ENCODE data around the gene EIF5A. TPM values are rescaled to one million over a fixed set of nuclear protein-coding genes. Genes with fewer than 3 reads are reported as not detected.

Gene EIF5A
- total and polyA plus RNA-seq, 9 of the 15 experiments (the other 6 are each of a cell fraction or from before 2014, with no cell fraction given) = 22.9 to 1,163 (median 772) TPM

DNA sequence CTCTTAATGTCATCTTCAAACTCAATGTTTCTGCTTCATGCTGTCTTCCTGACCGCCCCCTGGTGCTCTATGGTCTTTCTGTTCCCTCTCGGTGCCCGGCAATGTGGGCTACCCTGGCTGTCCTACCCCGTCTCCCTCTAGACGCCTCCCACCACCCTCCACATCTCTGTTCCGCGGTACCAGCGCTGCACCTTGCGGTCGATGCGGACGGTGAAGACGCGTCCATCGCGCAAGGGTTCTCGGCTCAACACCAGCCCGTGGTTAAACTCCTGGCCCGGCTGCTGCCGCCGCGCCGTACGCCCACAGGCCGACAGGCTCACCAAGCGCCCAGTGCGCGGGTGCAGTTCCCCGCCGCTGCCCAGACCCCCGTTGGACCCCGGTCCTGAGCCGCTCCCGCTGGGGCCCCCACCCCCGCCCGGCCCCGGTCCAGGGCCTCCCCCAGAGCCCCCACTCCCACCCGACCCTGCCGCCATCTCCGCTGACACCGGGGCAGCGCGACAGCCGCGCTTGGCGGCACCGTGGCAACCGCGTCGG is 21.5 kb downstream of the EIF5A start, which contains the start of gene NEURL4 (continued):
- TF ChIP-seq UBTF (IDR thresholded peaks at IDR 0.05; ENCODE audit: borderline replicate concordance in 1 of 2, low read depth in 2 of 2, low read length in 2 of 2) (0 out of 4 replicates have a peak, but pooled peaks of 1 of the 2 experiments have one; percentile 46), ETV5 (CRISPR knock-in tag; IDR thresholded peaks at IDR 0.05; ENCODE audit: low read depth) (no peak), ZNF639 (CRISPR knock-in tag; conservative IDR thresholded peaks at IDR 0.05 in 1 of 2, IDR thresholded peaks at IDR 0.05 in 1 of 2) (no peak), SP2 (IDR thresholded peaks at IDR 0.05; ENCODE audit: extremely low read depth, low read depth, low read length, poor library complexity, severe bottlenecking) (no peak), TEAD1 (CRISPR knock-in tag; IDR thresholded peaks at IDR 0.05) (0 out of 4 replicates have a peak, but pooled peaks of 1 of the 2 experiments have one; percentile 9), E2F6 (IDR thresholded peaks at IDR 0.05; ENCODE audit: borderline replicate concordance in 1 of 2, extremely low read depth in 1 of 2, insufficient read depth in 1 of 2, insufficient read length in 1 of 2, low read depth in 1 of 2, low read length in 1 of 2, poor library complexity in 1 of 2, severe bottlenecking in 1 of 2) (no peak), SRSF1 (IDR thresholded peaks at IDR 0.05; ENCODE audit: low read depth, low read length) (no peak), HDAC6 (IDR thresholded peaks at IDR 0.05; ENCODE audit: low read depth, low read length) (no peak), IRF2 (CRISPR knock-in tag; IDR thresholded peaks at IDR 0.05) (no peak)
- TF ChIP-seq, protein P1, sequence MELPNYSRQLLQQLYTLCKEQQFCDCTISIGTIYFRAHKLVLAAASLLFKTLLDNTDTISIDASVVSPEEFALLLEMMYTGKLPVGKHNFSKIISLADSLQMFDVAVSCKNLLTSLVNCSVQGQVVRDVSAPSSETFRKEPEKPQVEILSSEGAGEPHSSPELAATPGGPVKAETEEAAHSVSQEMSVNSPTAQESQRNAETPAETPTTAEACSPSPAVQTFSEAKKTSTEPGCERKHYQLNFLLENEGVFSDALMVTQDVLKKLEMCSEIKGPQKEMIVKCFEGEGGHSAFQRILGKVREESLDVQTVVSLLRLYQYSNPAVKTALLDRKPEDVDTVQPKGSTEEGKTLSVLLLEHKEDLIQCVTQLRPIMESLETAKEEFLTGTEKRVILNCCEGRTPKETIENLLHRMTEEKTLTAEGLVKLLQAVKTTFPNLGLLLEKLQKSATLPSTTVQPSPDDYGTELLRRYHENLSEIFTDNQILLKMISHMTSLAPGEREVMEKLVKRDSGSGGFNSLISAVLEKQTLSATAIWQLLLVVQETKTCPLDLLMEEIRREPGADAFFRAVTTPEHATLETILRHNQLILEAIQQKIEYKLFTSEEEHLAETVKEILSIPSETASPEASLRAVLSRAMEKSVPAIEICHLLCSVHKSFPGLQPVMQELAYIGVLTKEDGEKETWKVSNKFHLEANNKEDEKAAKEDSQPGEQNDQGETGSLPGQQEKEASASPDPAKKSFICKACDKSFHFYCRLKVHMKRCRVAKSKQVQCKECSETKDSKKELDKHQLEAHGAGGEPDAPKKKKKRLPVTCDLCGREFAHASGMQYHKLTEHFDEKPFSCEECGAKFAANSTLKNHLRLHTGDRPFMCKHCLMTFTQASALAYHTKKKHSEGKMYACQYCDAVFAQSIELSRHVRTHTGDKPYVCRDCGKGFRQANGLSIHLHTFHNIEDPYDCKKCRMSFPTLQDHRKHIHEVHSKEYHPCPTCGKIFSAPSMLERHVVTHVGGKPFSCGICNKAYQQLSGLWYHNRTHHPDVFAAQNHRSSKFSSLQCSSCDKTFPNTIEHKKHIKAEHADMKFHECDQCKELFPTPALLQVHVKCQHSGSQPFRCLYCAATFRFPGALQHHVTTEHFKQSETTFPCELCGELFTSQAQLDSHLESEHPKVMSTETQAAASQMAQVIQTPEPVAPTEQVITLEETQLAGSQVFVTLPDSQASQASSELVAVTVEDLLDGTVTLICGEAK (IDR thresholded peaks at IDR 0.05) = no peak
- TF ChIP-seq, protein P1 (CRISPR knock-in tag; IDR thresholded peaks at IDR 0.05) = no peak
